Activated effector memory CD4-positive, alpha-beta T cell treated with Interleukin-2 at 50 U/mL for 16 hours (primary cell): ENCODE measurements around the gene RFWD3.
"Not testable (repeated sequence)": the region's sequence is repeated elsewhere in the genome, so short reads cannot be mapped to it uniquely, and the experiment has no call there.

Experiments
- DNase-seq: peaks from one replicate; pipeline ENCODE4 v3.0.0-alpha.2; 2020

RFWD3 gene

DNA sequence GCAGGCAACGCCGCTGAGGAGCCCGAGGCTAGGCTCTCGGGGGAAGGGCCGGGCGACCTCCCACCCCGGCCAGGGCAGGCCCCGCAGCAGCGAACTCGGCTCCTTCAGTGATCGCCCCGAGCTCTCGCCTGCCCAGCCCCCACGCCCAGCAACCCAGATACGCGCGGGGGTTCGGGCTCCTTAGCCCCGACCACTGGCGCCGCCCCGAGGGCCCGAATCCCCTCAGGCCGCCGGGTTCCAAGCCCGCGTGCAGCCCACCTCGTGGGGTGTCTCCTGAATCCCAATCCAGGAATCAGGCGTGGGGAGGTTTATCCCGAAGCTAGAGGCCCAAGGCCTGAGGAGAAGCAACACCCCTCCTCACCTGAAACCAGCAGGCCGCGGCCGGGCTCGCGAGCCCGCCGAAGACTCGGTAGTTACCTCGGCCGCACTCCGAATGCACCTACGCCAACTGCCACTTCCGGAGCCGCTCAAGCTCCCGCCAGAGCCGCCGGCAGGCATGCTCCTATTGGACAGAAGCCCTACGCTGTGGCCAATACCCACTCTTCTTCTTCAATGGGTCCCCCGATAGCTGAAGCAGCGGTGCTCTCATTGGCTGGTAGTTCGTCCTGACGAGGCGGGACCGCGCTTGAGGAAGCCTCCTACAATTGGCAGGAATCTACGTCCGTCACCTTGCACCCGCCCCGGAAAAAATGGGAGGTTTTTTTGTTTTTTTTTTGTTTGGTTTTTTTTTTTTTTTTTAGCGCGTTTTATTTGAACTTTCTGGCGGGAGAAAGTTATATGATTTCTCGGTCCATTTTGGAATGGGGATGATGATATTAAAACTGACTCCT lies at the start of gene RFWD3:
RFWD3 (minus strand) TSS at position 453 of the 830 bp plus-strand sequence. CDS start 5,428 bp downstream, outside the sequence.
- peak; percentile 94 for DNase-seq

GRCh38 chr16:74716355-74716754 lies 49.7 kb upstream of the RFWD3 start:
- DNase-seq, result no peak

- no peak for DNase-seq
Measured at GRCh38 chr16:74713876-74714275, 47.2 kb upstream of the RFWD3 start.

GRCh38 chr16:74713325-74713724 lies 46.6 kb upstream of the RFWD3 start:
- DNase-seq, result no peak

DNA sequence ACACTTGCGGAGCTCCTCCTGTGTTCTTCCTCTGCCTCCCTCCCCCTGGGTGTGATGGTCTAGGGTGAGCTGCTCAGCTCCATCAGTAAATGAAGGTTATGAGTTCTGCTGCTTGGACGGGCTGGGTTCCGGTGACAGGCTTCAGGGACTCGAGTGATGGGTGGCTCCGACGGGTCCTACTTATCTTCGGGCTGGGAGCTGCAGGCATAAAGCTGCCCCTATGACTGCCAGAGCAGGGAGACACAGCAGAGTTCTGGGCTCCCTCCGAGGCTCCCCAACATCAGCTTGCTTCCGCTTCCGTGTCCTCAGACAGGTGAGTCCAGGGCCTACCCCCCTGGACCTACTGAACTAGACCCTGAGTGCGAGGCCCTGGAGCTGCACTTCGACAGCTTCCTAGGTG lies 45.3 kb upstream of the RFWD3 start:
- no peak for DNase-seq

DNA sequence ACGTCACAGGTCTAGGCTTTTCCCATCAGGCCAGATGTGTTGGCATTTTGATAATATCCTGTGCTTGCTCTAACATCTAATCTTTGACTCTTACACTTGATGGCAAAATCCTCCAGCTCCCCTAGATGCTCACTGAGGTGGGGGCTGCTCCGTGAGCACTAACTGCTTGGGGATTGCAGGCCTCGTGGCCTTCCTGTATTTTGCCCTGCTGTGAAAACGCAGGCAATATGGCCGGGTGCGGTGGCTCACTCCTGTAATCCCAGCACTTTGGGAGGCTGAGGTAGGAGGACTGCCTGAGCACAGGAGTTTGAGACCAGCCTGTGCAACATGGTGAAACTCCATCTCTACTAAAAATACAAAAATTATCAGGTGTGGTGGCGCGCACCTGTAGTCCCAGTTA lies 43.7 kb upstream of the RFWD3 start:
- DNase-seq, result no peak

DNA sequence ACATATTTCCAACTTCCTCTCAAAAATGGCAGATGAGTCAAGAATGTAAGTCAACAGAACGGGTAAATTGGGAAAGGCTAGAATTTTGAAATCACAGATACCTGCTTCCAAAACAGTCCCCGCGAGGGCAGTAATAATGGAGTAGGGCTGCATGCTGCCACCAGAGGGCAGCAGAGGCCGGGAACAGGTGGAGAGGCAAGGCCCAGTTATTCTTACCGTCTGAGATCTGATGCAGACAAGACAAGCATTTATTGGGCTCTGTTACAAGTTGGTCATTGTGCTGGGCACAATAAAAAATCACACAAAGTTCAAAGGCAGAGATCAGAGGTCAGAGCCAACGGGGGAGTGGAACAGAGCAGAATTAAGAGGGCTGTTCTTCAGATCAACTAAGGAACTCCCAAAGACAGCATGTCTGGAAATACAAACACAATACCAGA lies 42.8 kb upstream of the RFWD3 start:
- DNase-seq, result peak; percentile 71

DNA sequence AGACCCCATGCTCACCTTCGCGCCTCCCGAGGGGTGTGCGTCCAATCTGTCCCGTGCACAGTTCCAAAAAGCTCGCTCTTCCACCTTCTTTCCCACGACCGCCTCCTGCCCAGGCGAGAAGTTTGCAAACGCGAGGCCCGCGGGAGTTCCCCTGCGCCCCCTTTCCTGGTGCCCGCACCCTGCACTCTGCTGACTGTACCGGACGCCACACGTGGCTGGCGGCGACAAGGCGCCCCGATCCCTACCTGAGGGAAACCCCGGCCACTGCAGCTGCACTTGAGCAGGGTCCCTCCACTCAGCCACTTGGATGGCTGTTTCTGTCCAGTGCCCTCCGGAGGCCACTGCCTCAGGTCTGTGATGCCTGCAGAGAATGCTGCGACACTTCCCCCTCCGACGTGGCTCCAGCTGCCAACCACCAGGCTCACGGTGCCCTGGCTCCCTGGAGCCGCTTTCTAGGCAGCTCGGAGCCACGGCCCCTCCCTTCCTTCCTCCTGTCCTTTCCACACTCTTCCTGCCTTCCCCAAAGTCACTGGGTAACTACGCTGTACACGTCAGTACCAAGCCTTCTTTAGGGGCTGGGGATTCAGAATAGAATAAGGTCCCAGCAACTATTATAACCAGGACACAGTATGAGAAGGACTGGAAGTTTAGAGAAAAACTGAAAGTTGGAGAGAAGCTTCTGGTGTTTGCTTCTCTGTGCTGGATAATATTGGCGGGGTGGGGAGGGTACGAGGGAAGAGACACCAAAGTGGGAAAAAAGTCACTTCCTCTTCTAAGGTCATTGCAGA lies 34.0 kb upstream of the RFWD3 start, which contains the start of gene MLKL:
MLKL (minus strand) TSS at position 425 of the 788 bp plus-strand sequence. CDS start 5,105 bp downstream, outside the sequence.
- peak; percentile 43 for DNase-seq

DNA sequence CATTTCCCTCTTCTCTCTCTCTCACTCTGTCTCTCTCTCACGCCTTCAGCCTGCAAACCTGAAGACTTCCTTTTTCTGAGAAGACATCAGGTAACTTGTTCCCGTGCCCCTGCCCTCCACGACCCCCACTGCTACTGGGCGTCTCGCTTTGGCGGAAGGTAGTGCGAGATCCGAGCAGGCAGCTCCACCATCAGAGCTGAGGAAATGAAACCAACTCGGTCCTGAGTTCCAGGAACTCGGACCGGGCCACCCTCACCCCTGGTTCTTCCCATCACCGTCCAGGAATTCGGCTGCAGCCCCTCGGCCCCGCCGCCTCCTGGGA lies 33.4 kb upstream of the RFWD3 start:
- peak; percentile 19 for DNase-seq

DNA sequence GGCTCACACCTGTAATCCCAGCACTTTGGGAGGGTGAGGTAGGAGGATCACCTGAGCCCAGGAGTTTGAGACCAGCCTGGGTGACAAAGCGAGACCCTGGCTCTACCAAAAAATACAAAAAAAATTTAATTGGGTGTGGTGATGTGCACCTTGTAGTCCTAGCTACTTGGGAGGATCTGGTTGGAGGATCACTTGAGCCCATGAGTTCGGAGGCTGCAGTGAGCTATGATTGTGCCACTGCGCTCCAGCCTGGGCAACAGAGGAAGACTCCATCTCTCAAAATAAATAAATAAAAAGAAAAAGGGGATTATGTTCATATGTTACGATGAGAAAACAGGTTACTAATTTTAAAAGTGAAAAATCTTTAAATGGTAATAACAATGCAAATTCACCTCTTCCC lies 33.0 kb upstream of the RFWD3 start:
- DNase-seq, result no peak

- no peak for DNase-seq
Measured at GRCh38 chr16:74698222-74698621, 31.5 kb upstream of the RFWD3 start.

DNA sequence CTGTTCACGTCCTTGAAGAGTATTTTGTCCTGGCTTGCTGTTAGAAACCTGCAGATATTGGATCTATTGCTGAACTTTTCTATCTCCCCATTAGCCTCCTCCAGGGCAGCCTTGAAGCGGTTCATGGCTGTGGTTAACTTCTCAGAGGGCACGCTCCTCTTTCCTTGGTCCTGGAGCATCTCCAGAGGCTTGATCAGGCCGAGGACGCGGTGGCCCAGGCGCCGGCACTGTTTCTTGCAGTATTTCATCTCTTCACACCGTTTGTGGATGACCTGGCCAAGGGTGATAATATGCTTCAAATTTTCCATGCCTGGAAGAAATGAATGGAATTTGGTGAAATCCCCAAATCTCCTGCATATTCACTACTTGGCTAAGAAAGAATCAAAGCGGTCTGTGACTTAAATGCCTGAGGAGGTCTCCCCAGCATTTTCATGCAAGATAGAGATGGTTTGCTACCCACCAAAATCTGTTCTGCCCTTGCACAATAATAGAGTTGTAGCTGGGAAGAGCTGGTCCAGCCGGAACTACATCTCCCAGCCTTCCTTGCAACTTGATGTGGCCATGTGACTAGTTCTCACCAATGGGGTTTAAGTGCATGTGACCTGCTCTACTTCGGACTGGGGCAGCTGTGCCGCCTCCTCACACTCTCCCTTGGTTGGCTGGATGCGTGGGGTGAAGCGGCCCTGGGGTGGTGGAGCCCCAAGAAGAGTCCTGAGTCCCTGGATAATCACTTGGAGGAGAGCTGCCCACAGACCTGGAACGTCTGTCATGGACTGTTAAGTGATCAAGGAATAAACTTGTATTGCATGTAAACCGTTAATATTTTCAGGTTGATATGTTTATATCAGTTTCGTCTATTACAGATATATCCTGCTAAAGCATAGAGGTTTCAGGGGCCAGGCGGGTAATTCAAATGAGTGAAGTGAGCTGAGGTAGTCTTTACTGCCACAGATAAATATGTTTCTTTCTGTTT lies 29.1 kb upstream of the RFWD3 start:
- peak; percentile 28 for DNase-seq

DNA sequence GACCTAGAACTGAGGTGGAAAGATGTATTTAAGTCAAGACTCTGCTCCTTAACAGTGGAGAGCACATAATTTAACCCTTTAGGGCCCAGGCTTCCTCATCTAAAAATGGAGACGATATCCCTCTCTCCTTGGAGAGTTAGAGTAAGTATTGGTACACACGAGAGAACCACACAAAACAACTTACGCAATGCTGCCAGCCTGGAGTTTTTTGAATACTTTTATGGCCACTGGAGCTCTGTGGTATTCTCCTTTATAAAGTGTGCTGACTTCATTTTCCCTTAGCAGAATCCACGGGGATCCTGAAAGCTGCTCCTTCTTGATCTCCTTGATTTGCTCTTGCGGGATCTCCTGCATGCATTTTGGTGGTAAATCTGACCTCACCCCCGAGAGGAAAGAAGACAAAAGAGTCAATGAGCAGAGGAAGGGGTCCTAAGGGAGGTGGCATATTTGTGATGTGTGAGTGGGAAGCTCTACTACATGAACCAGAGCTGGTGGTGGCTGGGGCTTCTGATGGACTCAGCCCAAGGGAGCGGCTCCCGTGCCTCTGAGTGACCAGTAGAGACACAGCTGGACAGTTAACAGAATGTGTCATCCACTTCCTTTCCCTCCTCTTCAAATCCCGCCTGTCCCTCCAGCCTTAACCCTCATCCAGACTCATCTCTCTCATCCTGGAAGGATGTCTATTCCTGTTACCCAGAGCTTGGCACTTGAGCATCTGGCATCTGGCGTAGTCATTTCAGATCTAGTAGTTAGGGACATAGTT lies 24.6 kb upstream of the RFWD3 start:
- no peak for DNase-seq

DNA sequence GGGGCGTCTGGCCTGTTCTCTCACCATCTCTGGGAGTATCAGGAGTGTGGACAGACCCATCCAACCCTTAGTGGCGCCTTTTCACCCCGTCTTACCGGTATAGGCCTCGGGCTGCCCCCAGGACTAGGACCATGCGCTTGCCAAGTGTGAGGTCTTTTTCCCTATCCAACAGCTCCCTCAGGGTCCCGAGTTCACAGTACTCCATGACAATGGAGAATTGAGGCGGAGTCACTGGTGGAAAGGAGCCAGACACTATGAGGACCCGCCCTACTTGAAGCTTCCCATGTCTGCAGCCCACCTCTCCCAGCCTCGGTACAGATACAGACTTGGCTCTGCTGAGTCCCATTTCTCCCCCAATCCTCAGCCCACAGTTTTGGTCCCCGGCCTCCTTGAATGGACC lies 15.9 kb upstream of the RFWD3 start:
- no peak for DNase-seq

GRCh38 chr16:74680681-74681080 lies 14.0 kb upstream of the RFWD3 start:
- no peak for DNase-seq

DNA sequence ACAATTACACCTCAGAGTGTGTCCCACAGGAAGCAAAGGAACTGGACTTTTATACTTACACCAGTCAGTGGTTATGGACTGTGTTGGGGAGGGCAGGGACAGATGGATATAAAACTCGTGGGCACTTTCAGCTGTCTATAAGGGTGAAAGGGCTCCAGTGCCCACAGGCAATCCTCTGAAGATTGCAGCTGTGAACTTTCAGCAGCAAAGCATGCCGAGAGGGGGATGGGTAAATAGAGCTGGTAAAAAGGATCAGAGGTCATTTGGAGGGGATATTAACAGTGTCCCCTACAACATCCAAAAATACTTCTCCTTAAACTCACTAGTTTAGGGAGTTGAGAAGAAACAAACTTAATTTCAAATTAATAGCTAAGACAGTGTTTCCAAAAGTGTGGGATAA lies 13.3 kb upstream of the RFWD3 start:
- DNase-seq, result no peak

GRCh38 chr16:74677868-74678267 lies 11.2 kb upstream of the RFWD3 start:
- no peak for DNase-seq

GRCh38 chr16:74673876-74674275 lies 7.2 kb upstream of the RFWD3 start:
- no peak for DNase-seq

DNA sequence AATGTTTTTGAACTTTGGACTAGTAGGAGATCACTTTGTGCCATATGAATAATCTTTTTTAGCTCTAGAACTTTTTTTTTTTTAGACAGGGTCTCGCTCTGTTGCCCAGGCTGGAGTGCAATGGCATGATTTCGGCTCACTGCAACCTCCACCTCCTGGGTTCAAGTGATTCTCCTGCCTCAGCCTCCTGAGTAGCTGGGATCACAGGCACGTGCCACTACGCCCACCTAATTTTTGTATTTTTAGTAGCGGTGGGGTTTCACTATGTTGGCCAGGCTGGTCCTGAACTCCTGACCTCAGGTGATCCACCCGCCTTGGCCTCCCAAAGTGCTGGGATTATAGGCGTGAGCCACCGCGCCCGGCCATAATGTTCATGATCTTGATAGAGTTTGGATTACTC lies 2.2 kb upstream of the RFWD3 start:
- not testable (repeated sequence) for DNase-seq

- DNase-seq, result peak; percentile 4
Measured at GRCh38 chr16:74667255-74667700, 601 bp upstream of the RFWD3 start.

DNA sequence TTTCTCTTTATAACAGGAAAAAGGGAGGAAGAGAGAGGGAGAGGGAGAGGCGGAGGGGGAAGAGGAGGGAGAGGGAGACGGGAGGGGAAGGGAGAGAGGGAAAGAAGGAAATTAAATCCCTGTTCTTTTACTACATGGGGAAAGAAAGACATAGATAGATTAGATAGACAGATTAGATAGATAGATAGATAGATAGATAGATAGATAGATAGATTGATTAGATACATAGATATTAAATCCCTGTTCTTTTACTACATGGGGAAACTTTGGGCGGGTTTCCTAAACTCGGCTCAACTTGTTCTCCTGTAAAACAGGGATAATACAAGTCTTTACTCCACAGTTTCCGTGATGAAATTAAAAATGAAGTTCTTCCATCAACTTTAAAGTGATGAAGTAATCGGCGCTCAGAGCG lies 661 bp downstream of the RFWD3 start:
- DNase-seq, result no peak

DNA sequence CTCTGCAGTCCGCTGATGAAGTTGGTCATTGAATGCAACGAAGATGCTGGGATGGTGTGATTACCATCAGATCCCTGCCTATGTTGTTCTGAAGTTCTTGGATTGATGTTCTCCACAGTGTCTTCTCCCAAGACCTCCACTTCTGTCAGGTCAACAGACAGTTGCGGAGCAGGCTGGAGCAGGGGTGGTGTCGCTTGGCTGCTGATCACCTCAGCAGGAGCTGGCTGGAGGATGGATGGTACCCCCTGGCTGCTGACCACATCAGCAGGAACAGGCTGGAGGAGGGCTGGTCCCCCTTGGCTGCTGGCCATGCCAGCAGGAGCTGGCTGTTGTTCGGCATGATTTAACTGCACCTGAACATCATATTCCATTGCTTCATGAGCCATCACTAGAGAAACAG lies 5.6 kb downstream of the RFWD3 start:
- no peak for DNase-seq
